ENCODE measurements around the gene FICD. TPM values are rescaled to one million over a fixed set of nuclear protein-coding genes. Genes with fewer than 3 reads are reported as not detected.

FICD gene
- total and polyA plus RNA-seq, 2 of the 13 experiments (the other 11 are each of a cell fraction or from before 2014, with no cell fraction given): 0.99 to 3.0 TPM

DNA sequence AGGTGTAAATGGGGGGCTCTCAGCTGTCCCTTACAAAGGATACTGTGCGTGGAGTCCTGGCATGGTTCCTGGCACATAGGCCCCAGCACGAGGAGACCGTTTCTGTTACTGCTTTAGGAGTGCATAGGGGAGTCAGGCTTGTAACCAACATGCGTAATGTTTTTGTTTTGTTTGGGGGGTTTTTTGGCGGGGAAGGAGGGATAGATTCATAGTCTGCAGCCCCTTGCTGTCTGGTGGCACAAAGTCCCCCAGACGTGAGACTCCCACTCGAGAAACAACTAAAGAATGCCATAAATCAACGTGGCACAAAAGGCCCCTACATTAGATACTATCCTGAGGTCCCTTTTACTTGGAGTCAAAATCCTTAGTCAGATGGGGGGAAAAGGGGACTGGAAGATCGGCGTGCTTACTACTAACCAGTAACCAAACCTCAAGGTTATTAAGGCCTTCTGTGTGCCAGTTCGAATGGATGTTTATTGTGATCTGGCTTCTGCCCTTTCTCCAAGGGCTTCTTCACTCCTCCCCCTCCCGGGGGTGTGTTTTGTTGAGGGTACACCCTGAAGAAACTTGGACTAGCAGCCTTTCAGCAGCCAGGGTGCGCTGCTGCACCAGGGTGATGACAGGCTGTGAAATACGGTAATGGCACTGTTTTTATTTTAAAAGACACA lies 48.2 kb downstream of the FICD start (continued):
- TF ChIP-seq, protein P1, sequence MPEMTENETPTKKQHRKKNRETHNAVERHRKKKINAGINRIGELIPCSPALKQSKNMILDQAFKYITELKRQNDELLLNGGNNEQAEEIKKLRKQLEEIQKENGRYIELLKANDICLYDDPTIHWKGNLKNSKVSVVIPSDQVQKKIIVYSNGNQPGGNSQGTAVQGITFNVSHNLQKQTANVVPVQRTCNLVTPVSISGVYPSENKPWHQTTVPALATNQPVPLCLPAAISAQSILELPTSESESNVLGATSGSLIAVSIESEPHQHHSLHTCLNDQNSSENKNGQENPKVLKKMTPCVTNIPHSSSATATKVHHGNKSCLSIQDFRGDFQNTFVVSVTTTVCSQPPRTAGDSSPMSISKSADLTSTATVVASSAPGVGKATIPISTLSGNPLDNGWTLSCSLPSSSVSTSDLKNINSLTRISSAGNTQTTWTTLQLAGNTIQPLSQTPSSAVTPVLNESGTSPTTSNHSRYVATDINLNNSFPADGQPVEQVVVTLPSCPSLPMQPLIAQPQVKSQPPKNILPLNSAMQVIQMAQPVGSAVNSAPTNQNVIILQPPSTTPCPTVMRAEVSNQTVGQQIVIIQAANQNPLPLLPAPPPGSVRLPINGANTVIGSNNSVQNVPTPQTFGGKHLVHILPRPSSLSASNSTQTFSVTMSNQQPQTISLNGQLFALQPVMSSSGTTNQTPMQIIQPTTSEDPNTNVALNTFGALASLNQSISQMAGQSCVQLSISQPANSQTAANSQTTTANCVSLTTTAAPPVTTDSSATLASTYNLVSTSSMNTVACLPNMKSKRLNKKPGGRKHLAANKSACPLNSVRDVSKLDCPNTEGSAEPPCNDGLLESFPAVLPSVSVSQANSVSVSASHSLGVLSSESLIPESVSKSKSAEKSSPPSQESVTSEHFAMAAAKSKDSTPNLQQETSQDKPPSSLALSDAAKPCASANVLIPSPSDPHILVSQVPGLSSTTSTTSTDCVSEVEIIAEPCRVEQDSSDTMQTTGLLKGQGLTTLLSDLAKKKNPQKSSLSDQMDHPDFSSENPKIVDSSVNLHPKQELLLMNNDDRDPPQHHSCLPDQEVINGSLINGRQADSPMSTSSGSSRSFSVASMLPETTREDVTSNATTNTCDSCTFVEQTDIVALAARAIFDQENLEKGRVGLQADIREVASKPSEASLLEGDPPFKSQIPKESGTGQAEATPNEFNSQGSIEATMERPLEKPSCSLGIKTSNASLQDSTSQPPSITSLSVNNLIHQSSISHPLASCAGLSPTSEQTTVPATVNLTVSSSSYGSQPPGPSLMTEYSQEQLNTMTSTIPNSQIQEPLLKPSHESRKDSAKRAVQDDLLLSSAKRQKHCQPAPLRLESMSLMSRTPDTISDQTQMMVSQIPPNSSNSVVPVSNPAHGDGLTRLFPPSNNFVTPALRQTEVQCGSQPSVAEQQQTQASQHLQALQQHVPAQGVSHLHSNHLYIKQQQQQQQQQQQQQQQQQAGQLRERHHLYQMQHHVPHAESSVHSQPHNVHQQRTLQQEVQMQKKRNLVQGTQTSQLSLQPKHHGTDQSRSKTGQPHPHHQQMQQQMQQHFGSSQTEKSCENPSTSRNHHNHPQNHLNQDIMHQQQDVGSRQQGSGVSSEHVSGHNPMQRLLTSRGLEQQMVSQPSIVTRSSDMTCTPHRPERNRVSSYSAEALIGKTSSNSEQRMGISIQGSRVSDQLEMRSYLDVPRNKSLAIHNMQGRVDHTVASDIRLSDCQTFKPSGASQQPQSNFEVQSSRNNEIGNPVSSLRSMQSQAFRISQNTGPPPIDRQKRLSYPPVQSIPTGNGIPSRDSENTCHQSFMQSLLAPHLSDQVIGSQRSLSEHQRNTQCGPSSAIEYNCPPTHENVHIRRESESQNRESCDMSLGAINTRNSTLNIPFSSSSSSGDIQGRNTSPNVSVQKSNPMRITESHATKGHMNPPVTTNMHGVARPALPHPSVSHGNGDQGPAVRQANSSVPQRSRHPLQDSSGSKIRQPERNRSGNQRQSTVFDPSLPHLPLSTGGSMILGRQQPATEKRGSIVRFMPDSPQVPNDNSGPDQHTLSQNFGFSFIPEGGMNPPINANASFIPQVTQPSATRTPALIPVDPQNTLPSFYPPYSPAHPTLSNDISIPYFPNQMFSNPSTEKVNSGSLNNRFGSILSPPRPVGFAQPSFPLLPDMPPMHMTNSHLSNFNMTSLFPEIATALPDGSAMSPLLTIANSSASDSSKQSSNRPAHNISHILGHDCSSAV (CRISPR knock-in tag; IDR thresholded peaks at IDR 0.05; ENCODE audit: borderline replicate concordance): no peak
- TF ChIP-seq, protein P2, sequence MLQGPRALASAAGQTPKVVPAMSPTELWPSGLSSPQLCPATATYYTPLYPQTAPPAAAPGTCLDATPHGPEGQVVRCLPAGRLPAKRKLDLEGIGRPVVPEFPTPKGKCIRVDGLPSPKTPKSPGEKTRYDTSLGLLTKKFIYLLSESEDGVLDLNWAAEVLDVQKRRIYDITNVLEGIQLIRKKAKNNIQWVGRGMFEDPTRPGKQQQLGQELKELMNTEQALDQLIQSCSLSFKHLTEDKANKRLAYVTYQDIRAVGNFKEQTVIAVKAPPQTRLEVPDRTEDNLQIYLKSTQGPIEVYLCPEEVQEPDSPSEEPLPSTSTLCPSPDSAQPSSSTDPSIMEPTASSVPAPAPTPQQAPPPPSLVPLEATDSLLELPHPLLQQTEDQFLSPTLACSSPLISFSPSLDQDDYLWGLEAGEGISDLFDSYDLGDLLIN (CRISPR knock-in tag; IDR thresholded peaks at IDR 0.05; ENCODE audit: borderline replicate concordance): no peak
- TF ChIP-seq, protein P3, sequence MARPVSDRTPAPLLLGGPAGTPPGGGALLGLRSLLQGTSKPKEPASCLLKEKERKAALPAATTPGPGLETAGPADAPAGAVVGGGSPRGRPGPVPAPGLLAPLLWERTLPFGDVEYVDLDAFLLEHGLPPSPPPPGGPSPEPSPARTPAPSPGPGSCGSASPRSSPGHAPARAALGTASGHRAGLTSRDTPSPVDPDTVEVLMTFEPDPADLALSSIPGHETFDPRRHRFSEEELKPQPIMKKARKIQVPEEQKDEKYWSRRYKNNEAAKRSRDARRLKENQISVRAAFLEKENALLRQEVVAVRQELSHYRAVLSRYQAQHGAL (CRISPR knock-in tag; IDR thresholded peaks at IDR 0.05; ENCODE audit: not compliant biosample characterization): no peak
- TF ChIP-seq, protein P4, sequence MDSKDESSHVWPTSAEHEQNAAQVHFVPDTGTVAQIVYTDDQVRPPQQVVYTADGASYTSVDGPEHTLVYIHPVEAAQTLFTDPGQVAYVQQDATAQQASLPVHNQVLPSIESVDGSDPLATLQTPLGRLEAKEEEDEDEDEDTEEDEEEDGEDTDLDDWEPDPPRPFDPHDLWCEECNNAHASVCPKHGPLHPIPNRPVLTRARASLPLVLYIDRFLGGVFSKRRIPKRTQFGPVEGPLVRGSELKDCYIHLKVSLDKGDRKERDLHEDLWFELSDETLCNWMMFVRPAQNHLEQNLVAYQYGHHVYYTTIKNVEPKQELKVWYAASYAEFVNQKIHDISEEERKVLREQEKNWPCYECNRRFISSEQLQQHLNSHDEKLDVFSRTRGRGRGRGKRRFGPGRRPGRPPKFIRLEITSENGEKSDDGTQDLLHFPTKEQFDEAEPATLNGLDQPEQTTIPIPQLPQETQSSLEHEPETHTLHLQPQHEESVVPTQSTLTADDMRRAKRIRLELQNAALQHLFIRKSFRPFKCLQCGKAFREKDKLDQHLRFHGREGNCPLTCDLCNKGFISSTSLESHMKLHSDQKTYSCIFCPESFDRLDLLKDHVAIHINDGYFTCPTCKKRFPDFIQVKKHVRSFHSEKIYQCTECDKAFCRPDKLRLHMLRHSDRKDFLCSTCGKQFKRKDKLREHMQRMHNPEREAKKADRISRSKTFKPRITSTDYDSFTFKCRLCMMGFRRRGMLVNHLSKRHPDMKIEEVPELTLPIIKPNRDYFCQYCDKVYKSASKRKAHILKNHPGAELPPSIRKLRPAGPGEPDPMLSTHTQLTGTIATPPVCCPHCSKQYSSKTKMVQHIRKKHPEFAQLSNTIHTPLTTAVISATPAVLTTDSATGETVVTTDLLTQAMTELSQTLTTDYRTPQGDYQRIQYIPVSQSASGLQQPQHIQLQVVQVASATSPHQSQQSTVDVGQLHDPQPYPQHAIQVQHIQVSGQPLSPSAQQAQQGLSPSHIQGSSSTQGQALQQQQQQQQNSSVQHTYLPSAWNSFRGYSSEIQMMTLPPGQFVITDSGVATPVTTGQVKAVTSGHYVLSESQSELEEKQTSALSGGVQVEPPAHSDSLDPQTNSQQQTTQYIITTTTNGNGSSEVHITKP (CRISPR knock-in tag; IDR thresholded peaks at IDR 0.05; ENCODE audit: low read depth): peak; percentile 59; the same call in 1 of the 2 replicates
- TF ChIP-seq THYN1 (CRISPR knock-in tag; IDR thresholded peaks at IDR 0.05; ENCODE audit: borderline replicate concordance, low read depth) (no peak), ZSCAN25 (CRISPR knock-in tag; IDR thresholded peaks at IDR 0.05) (no peak), RFX3 (CRISPR knock-in tag; IDR thresholded peaks at IDR 0.05) (no peak), ZNF367 (CRISPR knock-in tag; IDR thresholded peaks at IDR 0.05; ENCODE audit: borderline replicate concordance) (no peak), ZNF34 (CRISPR knock-in tag; IDR thresholded peaks at IDR 0.05; ENCODE audit: borderline replicate concordance) (no peak), ZNF713 (CRISPR knock-in tag; IDR thresholded peaks at IDR 0.05) (no peak), HDAC2 (CRISPR knock-in tag; IDR thresholded peaks at IDR 0.05) (peak; percentile 39)
- TF ChIP-seq, protein P5, sequence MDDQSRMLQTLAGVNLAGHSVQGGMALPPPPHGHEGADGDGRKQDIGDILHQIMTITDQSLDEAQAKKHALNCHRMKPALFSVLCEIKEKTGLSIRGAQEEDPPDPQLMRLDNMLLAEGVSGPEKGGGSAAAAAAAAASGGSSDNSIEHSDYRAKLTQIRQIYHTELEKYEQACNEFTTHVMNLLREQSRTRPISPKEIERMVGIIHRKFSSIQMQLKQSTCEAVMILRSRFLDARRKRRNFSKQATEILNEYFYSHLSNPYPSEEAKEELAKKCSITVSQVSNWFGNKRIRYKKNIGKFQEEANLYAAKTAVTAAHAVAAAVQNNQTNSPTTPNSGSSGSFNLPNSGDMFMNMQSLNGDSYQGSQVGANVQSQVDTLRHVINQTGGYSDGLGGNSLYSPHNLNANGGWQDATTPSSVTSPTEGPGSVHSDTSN (CRISPR knock-in tag; IDR thresholded peaks at IDR 0.05; ENCODE audit: borderline replicate concordance): no peak

Measured in HepG2 (cell line).